ENCODE data around the gene DYNLL2. TPM values are rescaled to one million over a fixed set of nuclear protein-coding genes. Genes with fewer than 3 reads are reported as not detected.
"Not testable (repeated sequence)": the region's sequence is repeated elsewhere in the genome, so short reads cannot be mapped to it uniquely, and the experiment has no call there.

The DYNLL2 gene
- total RNA-seq, 1 donor from 2014 or later, result 14.4 TPM

GRCh38 chr17:58072862-58073261 is 10.4 kb upstream of the DYNLL2 start:
- TF ChIP-seq CTCF (conservative IDR thresholded peaks at IDR 0.05; ENCODE audit: low read depth, low read length), result no peak
- no peak overlapping the region for H3K4me3 ChIP-seq (ENCODE audit: low read depth, low read length)
- DNase-seq (ENCODE audit: low read depth), result no peak

DNA sequence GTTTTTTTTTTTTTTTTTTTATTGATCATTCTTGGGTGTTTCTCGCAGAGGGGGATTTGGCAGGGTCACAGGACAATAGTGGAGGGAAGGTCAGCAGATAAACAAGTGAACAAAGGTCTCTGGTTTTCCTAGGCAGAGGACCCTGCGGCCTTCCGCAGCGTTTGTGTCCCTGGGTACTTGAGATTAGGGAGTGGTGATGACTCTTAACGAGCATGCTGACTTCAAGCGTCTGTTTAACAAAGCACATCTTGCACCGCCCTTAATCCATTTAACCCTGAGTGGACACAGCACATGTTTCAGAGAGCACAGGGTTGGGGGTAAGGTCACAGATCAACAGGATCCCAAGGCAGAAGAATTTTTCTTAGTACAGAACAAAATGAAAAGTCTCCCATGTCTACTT is 10.0 kb upstream of the DYNLL2 start:
- DNase-seq (ENCODE audit: low read depth); H3K4me3 ChIP-seq (ENCODE audit: low read depth, low read length): not testable (repeated sequence)

- not testable (repeated sequence) for DNase-seq (ENCODE audit: low read depth); H3K4me3 ChIP-seq (ENCODE audit: low read depth, low read length)
Observed at GRCh38 chr17:58074406-58074805, 8.8 kb upstream of the DYNLL2 start.

DNA sequence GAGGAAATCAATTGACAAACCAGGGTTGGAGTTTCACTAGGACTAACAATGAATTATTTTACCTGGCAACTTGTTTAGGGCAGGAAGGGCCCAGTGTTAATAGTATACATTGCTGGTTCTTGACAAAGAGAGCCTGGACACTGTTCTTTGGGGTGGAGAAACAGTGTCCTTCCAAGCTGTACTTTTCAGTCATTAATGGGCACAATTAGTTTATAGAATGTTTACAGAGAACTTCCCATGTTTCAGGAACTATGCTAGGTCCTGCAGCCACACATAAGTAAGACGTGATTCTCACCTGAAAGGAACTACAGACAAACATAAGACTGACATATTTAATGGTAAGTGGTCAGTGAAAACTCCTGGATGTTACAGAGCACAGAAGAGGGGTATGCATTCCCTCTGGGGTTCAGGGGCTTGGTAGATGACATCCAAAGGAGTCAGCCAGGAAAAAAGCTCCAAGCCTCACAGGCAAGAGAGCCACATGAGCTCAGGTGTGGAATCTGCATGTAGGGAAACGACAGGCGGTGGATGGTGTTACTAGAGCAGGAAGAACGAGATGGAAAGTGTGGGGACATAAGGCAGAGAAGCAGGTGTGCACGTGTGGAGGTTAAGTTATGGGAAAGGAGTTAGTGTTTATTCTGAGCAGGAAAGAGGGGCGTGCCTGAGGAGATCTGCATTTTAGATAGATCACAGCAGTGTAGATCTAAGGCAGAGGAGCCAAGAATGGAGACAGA is 3.8 kb upstream of the DYNLL2 start:
- no peak for TF ChIP-seq CTCF (conservative IDR thresholded peaks at IDR 0.05; ENCODE audit: low read depth, low read length)
- no peak overlapping the region for H3K4me3 ChIP-seq (ENCODE audit: low read depth, low read length)
- DNase-seq (ENCODE audit: low read depth), result no peak

DNA sequence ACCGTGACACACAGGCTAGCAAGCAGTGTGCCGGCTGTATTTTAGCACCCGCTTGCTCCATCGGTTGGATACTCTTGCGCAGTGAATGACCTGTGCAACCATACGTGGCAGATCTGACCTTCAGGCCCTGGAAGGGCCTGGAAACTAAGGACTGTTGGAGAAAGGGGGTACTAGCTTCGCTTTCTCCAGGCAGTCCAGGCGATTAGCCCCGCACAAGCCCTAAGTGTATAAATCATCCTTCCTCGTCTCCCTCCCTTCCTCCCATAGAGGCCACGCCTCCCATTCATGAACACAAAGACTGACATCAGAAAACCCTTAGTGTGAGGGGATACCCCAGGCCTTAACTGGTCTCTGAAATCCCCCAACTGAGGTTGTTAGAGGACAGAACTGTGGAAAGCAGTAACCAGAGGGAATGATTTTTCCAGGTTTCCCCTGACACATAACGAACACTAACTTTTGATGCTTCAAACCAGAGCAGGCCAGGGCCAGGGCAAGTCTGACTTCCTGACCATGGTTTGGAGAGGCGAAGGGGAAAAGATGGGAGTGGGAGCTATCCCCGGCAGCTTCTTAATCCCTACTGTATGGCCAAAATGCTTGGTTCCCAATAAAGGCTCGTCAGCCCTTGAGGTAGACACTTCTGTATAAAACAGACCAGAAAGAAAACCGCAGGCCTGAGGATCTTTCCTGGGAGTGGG is 1.4 kb upstream of the DYNLL2 start:
- H3K4me3 ChIP-seq (ENCODE audit: low read depth, low read length), result no peak overlapping the region
- no peak for DNase-seq (ENCODE audit: low read depth)
- TF ChIP-seq CTCF (conservative IDR thresholded peaks at IDR 0.05; ENCODE audit: low read depth, low read length), result no peak

- no peak for DNase-seq (ENCODE audit: low read depth)
- TF ChIP-seq CTCF (conservative IDR thresholded peaks at IDR 0.05; ENCODE audit: low read depth, low read length), result no peak
- H3K4me3 ChIP-seq (ENCODE audit: low read depth, low read length), result no peak overlapping the region
Observed at GRCh38 chr17:58082341-58082869, 814 bp upstream of the DYNLL2 start.

DNA sequence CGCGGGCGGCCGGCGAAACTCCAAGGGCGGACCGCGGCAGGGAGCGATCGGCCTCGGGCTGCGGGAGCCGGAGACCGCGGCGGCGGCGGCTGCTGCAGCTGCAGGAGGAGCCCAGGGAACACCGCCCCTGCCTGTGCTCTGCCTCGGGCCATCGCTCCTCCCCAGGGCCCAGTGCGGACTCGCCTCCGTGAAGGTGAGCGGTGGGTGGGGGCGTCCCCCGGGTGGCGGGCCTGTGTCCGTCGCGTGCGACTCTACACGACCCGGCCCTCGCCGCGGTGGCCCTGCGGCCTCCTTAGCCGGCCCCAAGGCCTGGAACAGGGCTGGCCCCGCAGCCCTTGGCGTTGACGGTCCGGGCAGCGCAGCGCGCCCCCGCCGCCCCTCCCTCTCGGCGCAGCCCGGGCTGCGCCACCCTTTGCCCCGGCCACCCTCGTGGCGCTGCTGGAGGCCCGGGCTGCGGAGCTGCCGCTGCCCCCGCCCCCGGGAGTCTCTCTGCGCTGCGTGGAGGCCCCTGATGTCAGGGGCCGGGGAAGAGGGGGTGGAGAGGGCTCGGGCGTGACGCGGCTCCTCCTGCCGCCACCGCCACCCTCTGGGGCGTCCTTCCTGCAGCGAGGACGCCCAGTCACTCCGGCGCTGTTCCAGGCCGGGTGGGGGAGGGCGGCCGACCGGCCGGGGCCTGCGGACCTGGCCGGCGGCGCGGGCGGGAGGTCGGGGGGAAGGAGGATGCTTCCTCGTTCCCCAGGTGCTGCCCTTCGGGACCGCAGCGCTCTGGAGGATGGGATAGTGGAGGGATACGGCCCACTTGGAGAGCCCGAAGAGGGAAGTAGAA is 485 bp downstream of the DYNLL2 start:
- DNase-seq (ENCODE audit: low read depth), result no peak
- peak overlapping the region; percentile 92 for H3K4me3 ChIP-seq (ENCODE audit: low read depth, low read length)
- TF ChIP-seq CTCF (conservative IDR thresholded peaks at IDR 0.05; ENCODE audit: low read depth, low read length), result no peak
